ENCODE data around the gene SF3B4.

SF3B4 gene

GRCh38 chr1:149914545-149914944 lies 13.1 kb downstream of the SF3B4 start:
- TF ChIP-seq, protein P1, sequence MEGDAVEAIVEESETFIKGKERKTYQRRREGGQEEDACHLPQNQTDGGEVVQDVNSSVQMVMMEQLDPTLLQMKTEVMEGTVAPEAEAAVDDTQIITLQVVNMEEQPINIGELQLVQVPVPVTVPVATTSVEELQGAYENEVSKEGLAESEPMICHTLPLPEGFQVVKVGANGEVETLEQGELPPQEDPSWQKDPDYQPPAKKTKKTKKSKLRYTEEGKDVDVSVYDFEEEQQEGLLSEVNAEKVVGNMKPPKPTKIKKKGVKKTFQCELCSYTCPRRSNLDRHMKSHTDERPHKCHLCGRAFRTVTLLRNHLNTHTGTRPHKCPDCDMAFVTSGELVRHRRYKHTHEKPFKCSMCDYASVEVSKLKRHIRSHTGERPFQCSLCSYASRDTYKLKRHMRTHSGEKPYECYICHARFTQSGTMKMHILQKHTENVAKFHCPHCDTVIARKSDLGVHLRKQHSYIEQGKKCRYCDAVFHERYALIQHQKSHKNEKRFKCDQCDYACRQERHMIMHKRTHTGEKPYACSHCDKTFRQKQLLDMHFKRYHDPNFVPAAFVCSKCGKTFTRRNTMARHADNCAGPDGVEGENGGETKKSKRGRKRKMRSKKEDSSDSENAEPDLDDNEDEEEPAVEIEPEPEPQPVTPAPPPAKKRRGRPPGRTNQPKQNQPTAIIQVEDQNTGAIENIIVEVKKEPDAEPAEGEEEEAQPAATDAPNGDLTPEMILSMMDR (IDR thresholded peaks at IDR 0.05; ENCODE audit: borderline replicate concordance, insufficient read depth, low read depth, low read length), result no peak
- H3K4me3 ChIP-seq (ENCODE audit: low read depth, low read length), result no peak overlapping the region

- H3K4me3 ChIP-seq (ENCODE audit: low read depth, low read length), result no peak overlapping the region
- TF ChIP-seq, protein P1 (IDR thresholded peaks at IDR 0.05; ENCODE audit: borderline replicate concordance, insufficient read depth, low read depth, low read length), result no peak
Observed at GRCh38 chr1:149906570-149907075, 21.0 kb downstream of the SF3B4 start.

DNA sequence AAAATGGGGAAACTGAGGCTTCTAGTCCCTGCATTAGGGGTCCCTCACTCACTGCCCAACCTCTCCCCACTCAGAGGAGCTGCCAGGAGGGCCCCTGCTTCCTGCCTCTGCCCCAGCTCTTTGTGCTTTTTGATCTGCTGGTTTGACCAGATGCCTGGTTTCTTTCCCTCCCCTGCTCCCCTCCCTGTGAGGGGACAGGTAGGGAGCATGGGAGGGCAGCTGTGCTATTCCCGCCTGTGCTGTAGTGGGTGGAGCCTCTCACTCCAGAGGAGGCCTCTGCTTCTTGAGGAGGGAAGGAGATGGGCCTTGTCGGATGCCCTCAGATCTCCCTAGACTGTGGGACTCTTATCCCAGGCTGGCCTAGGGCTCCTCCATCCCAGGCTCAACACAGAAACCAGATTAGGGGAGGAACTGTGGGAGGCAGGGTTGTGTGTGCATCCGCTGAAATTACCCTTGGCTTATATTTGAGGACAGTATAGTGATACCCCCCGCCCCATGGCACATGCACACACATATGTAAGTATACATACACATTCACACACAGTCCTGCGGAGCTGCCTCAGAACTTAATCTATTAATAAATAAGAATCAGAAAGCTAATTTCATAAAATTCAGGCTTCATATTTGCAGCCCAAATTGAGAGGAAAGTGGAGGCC lies 23.6 kb downstream of the SF3B4 start:
- H3K4me3 ChIP-seq (ENCODE audit: low read depth, low read length), result no peak overlapping the region
- TF ChIP-seq, protein P1 (IDR thresholded peaks at IDR 0.05; ENCODE audit: borderline replicate concordance, insufficient read depth, low read depth, low read length), result no peak

DNA sequence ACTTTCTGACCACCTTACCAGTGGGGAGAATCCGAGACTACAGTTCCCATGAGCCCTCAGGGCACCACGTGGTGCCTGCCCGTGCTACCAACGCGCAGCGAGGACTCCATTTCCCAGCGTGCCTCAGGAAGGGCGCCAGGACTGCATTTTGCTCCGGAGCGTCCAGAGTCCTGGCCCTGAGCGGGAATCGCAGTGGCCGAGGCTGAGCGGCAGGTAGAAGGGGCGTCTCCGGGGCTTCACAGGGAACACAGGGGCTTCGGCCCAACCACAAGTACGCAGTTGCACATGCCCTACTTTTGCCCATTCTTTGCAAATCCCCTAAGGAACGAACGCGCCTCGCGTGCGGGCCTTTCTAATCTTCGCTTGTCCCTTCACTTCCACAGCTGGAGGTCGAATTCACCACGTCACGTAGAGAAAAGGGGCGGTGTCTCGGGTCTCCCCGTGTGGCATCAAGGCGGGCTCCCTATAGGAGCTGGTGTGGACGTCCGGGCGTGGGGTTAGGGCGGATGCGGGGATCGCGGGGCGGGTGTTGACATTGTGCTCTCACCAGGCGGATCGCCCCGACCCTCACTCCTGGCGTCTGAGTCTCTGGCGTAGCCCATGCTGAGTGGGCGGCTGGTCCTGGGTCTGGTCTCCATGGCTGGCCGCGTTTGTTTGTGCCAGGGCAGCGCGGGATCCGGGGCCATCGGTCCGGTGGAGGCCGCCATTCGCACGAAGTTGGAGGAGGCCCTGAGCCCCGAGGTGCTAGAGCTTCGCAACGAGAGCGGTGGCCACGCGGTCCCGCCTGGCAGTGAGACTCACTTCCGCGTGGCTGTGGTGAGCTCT lies 27.9 kb downstream of the SF3B4 start, which contains the start of gene BOLA1:
Gene BOLA1, plus strand, starts transcription at position 109 of the 825 bp plus-strand sequence. Its CDS starts 492 bp downstream, at position 601.
- peak within 1 kb of the TSS; percentile 87 for H3K4me3 ChIP-seq (ENCODE audit: low read depth, low read length)
- TF ChIP-seq, protein P1 (IDR thresholded peaks at IDR 0.05; ENCODE audit: borderline replicate concordance, insufficient read depth, low read depth, low read length), result no peak

DNA sequence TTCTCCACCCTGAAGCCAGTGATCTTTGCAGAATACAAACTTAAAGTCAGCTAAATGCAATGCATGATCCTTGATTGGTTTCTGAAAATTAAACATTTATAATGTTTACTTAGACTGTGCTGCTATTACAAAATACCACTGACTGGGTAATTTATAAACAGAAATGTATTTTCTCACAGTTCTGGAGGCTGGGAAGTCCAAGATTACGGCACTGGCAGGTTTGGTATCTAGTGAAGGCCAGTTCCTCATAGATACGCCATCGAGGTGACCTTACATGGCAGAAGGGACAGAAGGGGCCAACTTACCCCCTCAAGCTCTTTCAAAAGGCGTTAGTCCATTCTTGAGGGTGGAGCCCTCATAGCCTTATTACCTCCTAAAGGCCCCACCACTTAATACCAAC lies 31.0 kb downstream of the SF3B4 start:
- TF ChIP-seq, protein P1 (IDR thresholded peaks at IDR 0.05; ENCODE audit: borderline replicate concordance, insufficient read depth, low read depth, low read length), result no peak
- no peak overlapping the region for H3K4me3 ChIP-seq (ENCODE audit: low read depth, low read length)

GRCh38 chr1:149888999-149889289 lies 38.7 kb downstream of the SF3B4 start:
- H3K4me3 ChIP-seq (ENCODE audit: low read depth, low read length), result peak overlapping the region; percentile 43
- TF ChIP-seq, protein P1 (IDR thresholded peaks at IDR 0.05; ENCODE audit: borderline replicate concordance, insufficient read depth, low read depth, low read length), result no peak

Measured in GM12875 (cell line).